CD14-positive monocyte (primary cell): Measurements from ENCODE around the gene MBP. TPM values are rescaled to one million over a fixed set of nuclear protein-coding genes. Genes with fewer than 3 reads are reported as not detected.

Source experiments
- DNase-seq, 3 donors: peaks; one replicate each; pipeline ENCODE4 v3.0.0-alpha.2; 2011 to 2022
- H2AFZ ChIP-seq: 2 replicates; pipeline ENCODE4 v1.6.0; 2012; ENCODE audit warnings: mild to moderate bottlenecking, low read depth, low read length, inconsistent platforms; ENCODE audit not compliant: insufficient read depth, poor library complexity, severe bottlenecking
- H3K27ac ChIP-seq, 2 donors: 1 replicate in 1 of 2; 2 replicates in 1 of 2; pipeline ENCODE4 v1.5.1; 2012 to 2013; ENCODE audit warnings: low read length in 2 of 2, control low read depth in 1 of 2, inconsistent platforms in 1 of 2, low read depth in 1 of 2, mild to moderate bottlenecking in 1 of 2
- H3K27me3 ChIP-seq, 2 donors: one replicate each; pipeline versions ENCODE4 v1.6.0 to v1.6.1; 2011 to 2013; ENCODE audit warnings: low read length in 2 of 2; ENCODE audit not compliant: control insufficient read depth in 2 of 2, insufficient read depth in 2 of 2
- H3K36me3 ChIP-seq, 2 donors: replicated peaks in 1 of 2; 1 replicate in 1 of 2; 2 replicates in 1 of 2; pipeline versions ENCODE4 v1.5.1 to v1.6.1; 2012 to 2013; ENCODE audit warnings: low read length in 2 of 2, control low read depth in 1 of 2, inconsistent platforms in 1 of 2, mild to moderate bottlenecking in 1 of 2; ENCODE audit not compliant: insufficient read depth in 2 of 2, control insufficient read depth in 1 of 2
- H3K4me1 ChIP-seq, 2 donors: 1 replicate in 1 of 2; 2 replicates in 1 of 2; pipeline versions ENCODE4 v1.5.1 to v1.6.1; 2012 to 2013; ENCODE audit warnings: low read length in 2 of 2, control low read depth in 1 of 2, inconsistent platforms in 1 of 2, mild to moderate bottlenecking in 1 of 2, moderate library complexity in 1 of 2; ENCODE audit not compliant: insufficient read depth in 2 of 2, control insufficient read depth in 1 of 2
- H3K4me2 ChIP-seq: replicated peaks from 2 replicates; pipeline ENCODE3; 2012; ENCODE audit warnings: low read length, moderate library complexity, mild to moderate bottlenecking; ENCODE audit not compliant: poor library complexity, severe bottlenecking; ENCODE audit errors: extremely low read depth
- H3K4me3 ChIP-seq, 3 experiments: fragments of 200-600 bp in 1 of 3; sonication (generic) in 1 of 3; replicated peaks in 1 of 3; 1 replicate in 2 of 3; 2 replicates in 1 of 3; pipeline ENCODE4 v1.5.1; 2011 to 2013; ENCODE audit warnings: low read length in 3 of 3, mild to moderate bottlenecking in 3 of 3, control low read depth in 2 of 3, low read depth in 2 of 3, inconsistent platforms in 1 of 3, moderate library complexity in 1 of 3
- H3K79me2 ChIP-seq: 2 replicates; pipeline ENCODE4 v1.6.0; 2012; ENCODE audit warnings: mild to moderate bottlenecking, control low read depth, inconsistent platforms, low read length, moderate library complexity; ENCODE audit not compliant: insufficient read depth
- H3K9ac ChIP-seq: 2 replicates; pipeline ENCODE4 v1.6.0; 2017; ENCODE audit warnings: low read length, mild to moderate bottlenecking; ENCODE audit not compliant: insufficient read depth, poor library complexity, severe bottlenecking
- H3K9me3 ChIP-seq, 2 donors: replicated peaks in 1 of 2; 1 replicate in 1 of 2; 2 replicates in 1 of 2; pipeline versions ENCODE4 v1.5.1 to v1.6.1; 2012 to 2013; ENCODE audit warnings: low read length in 2 of 2, control low read depth in 1 of 2; ENCODE audit not compliant: control insufficient read depth in 1 of 2, insufficient read depth in 1 of 2
- H4K20me1 ChIP-seq: 2 replicates; pipeline ENCODE4 v1.6.0; 2012; ENCODE audit warnings: mild to moderate bottlenecking, low read length, control low read depth, moderate library complexity; ENCODE audit not compliant: insufficient read depth
- H3K27ac Mint-ChIP-seq, 7 donors: one replicate each; pipeline ENCODE4 v1.8.0; 2020; ENCODE audit warnings: mild to moderate bottlenecking in 7 of 7, mixed read lengths in 7 of 7, moderate library complexity in 6 of 7, inconsistent platforms in 2 of 7
- H3K27me3 Mint-ChIP-seq, 3 donors: one replicate each; pipeline ENCODE4 v1.8.0; 2021 to 2022; ENCODE audit warnings: low read depth in 3 of 3, mild to moderate bottlenecking in 3 of 3, mixed read lengths in 3 of 3, moderate library complexity in 3 of 3, inconsistent platforms in 1 of 3
- H3K36me3 Mint-ChIP-seq, 2 donors: one replicate each; pipeline ENCODE4 v1.8.0; 2020; ENCODE audit warnings: mixed read lengths in 2 of 2, inconsistent platforms in 1 of 2, mild to moderate bottlenecking in 1 of 2
- H3K4me1 Mint-ChIP-seq: one replicate; pipeline ENCODE4 v1.8.0; 2020; ENCODE audit warnings: mild to moderate bottlenecking, mixed read lengths
- H3K4me3 Mint-ChIP-seq, 2 donors: one replicate each; pipeline ENCODE4 v1.8.0; 2020; ENCODE audit warnings: mild to moderate bottlenecking in 2 of 2, mixed read lengths in 2 of 2, moderate library complexity in 1 of 2
- H3K9me3 Mint-ChIP-seq, 7 donors: one replicate each; pipeline ENCODE4 v1.8.0; 2020 to 2022; ENCODE audit warnings: mixed read lengths in 7 of 7, mild to moderate bottlenecking in 6 of 7, moderate library complexity in 6 of 7, inconsistent platforms in 2 of 7
- CTCF ChIP-seq: fragments of 200-600 bp; IDR thresholded peaks from one replicate; pipeline ENCODE4 v1.8.0; 2022; ENCODE audit warnings: antibody characterized with exemption, mild to moderate bottlenecking
- WGBS: methylation state at CpG from one replicate; pipeline ENCODE4 v1.1.5; 2013; ENCODE audit warnings: missing lambda C conversion rate; ENCODE audit not compliant: insufficient coverage; 5-methylcytosine and 5-hydroxymethylcytosine counted together
- intact Hi-C, 2 donors: fragments of 100-400 bp; cut with micrococcal nuclease; formaldehyde crosslinking; loops; one replicate each; pipeline versions ENCODE4 v1.15.0 to v1.15.1; 2023
- polyA plus RNA-seq, 3 donors: library from polyadenylated mRNA; depleted of rRNA in 1 of 3; unstranded in 2 of 3; stranded (reverse) in 1 of 3; fragments of 300-500 nt in 2 of 3; fragments of >200 nt in 1 of 3; fragmentation: Illumina TruSeq in 2 of 3; gene quantifications; 1 replicate in 2 of 3; 2 replicates in 1 of 3; pipeline ENCODE4 v1.2.3, GENCODE V29; 2012 to 2021

The MBP gene
- polyA plus RNA-seq, 3 donors = 47.7 to 81.0 (median 50.4) TPM

- no peaks in the 10 kb centered on the region for H3K9me3 ChIP-seq
- H3K4me1 ChIP-seq = peaks cover 41 to 42% of the 10 kb centered on the region in 2 donors
- H3K4me3 ChIP-seq = no peak overlapping the region
- no peaks in the 10 kb centered on the region for H4K20me1 ChIP-seq
- intact Hi-C loops = no loop called here
- Mint-ChIP-seq H3K27ac (peak overlapping the region in 4 of 7 donors; percentile 24 to 79 (median 56)), H3K4me1 (peaks cover 44% of the 10 kb centered on the region), H3K27me3 (peaks cover 0 to 4% (median 3%) of the 10 kb centered on the region in 3 donors), H3K36me3 (peaks cover 80 to 86% of the 10 kb centered on the region in 2 donors), H3K9me3 (no peaks in the 10 kb centered on the region), H3K4me3 (no peak overlapping the region)
- no peak overlapping the region for H3K4me2 ChIP-seq
- peak overlapping the region in 1 of 2 donors; percentile 27 for H3K27ac ChIP-seq
- peaks cover 30 to 71% of the 10 kb centered on the region in 2 donors for H3K36me3 ChIP-seq
- H3K9ac ChIP-seq = no peak overlapping the region
- no peaks in the 10 kb centered on the region for H3K27me3 ChIP-seq
- H2AFZ ChIP-seq = no peak overlapping the region
- no peak for DNase-seq
- TF ChIP-seq CTCF = no peak
- H3K79me2 ChIP-seq = peaks cover 93% of the 10 kb centered on the region
- 88% methylated on average over 2 of the region's 12 CpGs for WGBS
Measured at GRCh38 chr18:77093586-77093985, 39.0 kb downstream of the MBP start.

- no peak overlapping the region for H3K4me3 ChIP-seq
- H3K36me3 Mint-ChIP-seq = peaks cover 80 to 88% of the 10 kb centered on the region in 2 donors
- peaks cover 39% of the 10 kb centered on the region for H3K4me1 Mint-ChIP-seq
- H3K79me2 ChIP-seq = peaks cover 98% of the 10 kb centered on the region
- no peak overlapping the region for H2AFZ ChIP-seq
- no peaks in the 10 kb centered on the region for H3K9me3 ChIP-seq
- H3K27ac Mint-ChIP-seq = peak overlapping the region in 3 of 7 donors; percentile 36 to 80 (median 40)
- H3K27me3 Mint-ChIP-seq = peaks cover 0 to 3% (median 1%) of the 10 kb centered on the region in 3 donors
- peak overlapping the region in 1 of 2 donors; percentile 56 for H3K27ac ChIP-seq
- no peaks in the 10 kb centered on the region for H3K27me3 ChIP-seq
- TF ChIP-seq CTCF = no peak
- H3K4me2 ChIP-seq = no peak overlapping the region
- H3K9ac ChIP-seq = no peak overlapping the region
- DNase-seq = no peak
- intact Hi-C loops = no loop called here
- 98% methylated on average over 15 of the region's 16 CpGs for WGBS
- H3K36me3 ChIP-seq = peaks cover 30 to 76% of the 10 kb centered on the region in 2 donors
- H3K4me1 ChIP-seq = peaks cover 35 to 37% of the 10 kb centered on the region in 2 donors
- H4K20me1 ChIP-seq = peaks cover 1% of the 10 kb centered on the region
- H3K9me3 Mint-ChIP-seq = no peaks in the 10 kb centered on the region
- H3K4me3 Mint-ChIP-seq = no peak overlapping the region
Measured at GRCh38 chr18:77093067-77093430, 39.5 kb downstream of the MBP start.
